Activated B cell treated with CpG ODN at 0.5 μM for 24 hours (primary cell): ENCODE data around the gene SLC22A12. TPM values are rescaled to one million over a fixed set of nuclear protein-coding genes. Genes with fewer than 3 reads are reported as not detected.

Source experiments
- ATAC-seq: fragments of 200-7000 bp; cut with Tn5 transposase; one replicate; pipeline ENCODE4 v1.10.0; 2021; ENCODE audit warnings: low read depth, mild to moderate bottlenecking, moderate library complexity
- CTCF ChIA-PET: fragments of 350-600 bp; sonication (Branson Sonifier 250); formaldehyde crosslinking; loops from one replicate; lab custom pipeline; 2021; ENCODE audit warnings: antibody characterized with exemption; lab: Charles Lee
- POLR2A ChIA-PET: fragments of 350-600 bp; sonication (Branson Sonifier 250); formaldehyde crosslinking; loops from one replicate; lab custom pipeline; 2021; ENCODE audit warnings: antibody characterized with exemption; lab: Charles Lee
- DNase-seq: peaks from one replicate; pipeline ENCODE4 v3.0.0; 2022
- H3K27ac Mint-ChIP-seq: one replicate; pipeline ENCODE4 v1.8.0; 2020; ENCODE audit warnings: mixed read lengths
- H3K27me3 Mint-ChIP-seq: one replicate; pipeline ENCODE4 v1.8.0; 2021; ENCODE audit warnings: mixed read lengths
- H3K36me3 Mint-ChIP-seq: one replicate; pipeline ENCODE4 v1.8.0; 2021; ENCODE audit warnings: low read depth, mixed read lengths
- H3K4me1 Mint-ChIP-seq: one replicate; pipeline ENCODE4 v1.8.0; 2021; ENCODE audit warnings: mixed read lengths
- H3K4me3 Mint-ChIP-seq: one replicate; pipeline ENCODE4 v1.8.0; 2020; ENCODE audit warnings: mild to moderate bottlenecking, mixed read lengths
- H3K9me3 Mint-ChIP-seq: one replicate; pipeline ENCODE4 v1.8.0; 2020; ENCODE audit warnings: mixed read lengths
- CTCF ChIP-seq: fragments of 200-600 bp; IDR thresholded peaks from one replicate; pipeline ENCODE4 v1.8.0; 2022; ENCODE audit warnings: antibody characterized with exemption, mild to moderate bottlenecking
- intact Hi-C: fragments of 100-400 bp; cut with micrococcal nuclease; formaldehyde crosslinking; loops from one replicate; pipeline ENCODE4 v1.15.1; 2024
- total RNA-seq: library from RNA; stranded (reverse); gene quantifications from 2 replicates; pipeline ENCODE4 v1.2.3, GENCODE V29; 2022

The SLC22A12 gene
- total RNA-seq, 1 donor from 2014 or later = not detected

GRCh38 chr11:64563966-64564365 is 27.1 kb upstream of the SLC22A12 start:
- no peak for ATAC-seq
- DNase-seq = no peak
- POLR2A ChIA-PET = interaction anchor here (0.6 kb wide), 1 partner anchor 954 kb away, joined by 16 read pairs; no protein-coding TSS in a partner anchor

GRCh38 chr11:64564419-64564818 is 26.6 kb upstream of the SLC22A12 start:
- Mint-ChIP-seq H3K4me1 (no peaks in the 10 kb centered on the region), H3K9me3 (no peaks in the 10 kb centered on the region), H3K4me3 (no peak overlapping the region), H3K36me3 (no peaks in the 10 kb centered on the region), H3K27me3 (no peaks in the 10 kb centered on the region), H3K27ac (no peak overlapping the region)
- DNase-seq (no peak), ATAC-seq (no peak)
- ChIA-PET POLR2A (interaction anchor here (0.6 kb wide), 1 partner anchor 954 kb away, joined by 16 read pairs; no protein-coding TSS in a partner anchor), CTCF (no interaction called here)
- intact Hi-C loops = no loop called here
- TF ChIP-seq CTCF = no peak

More at GRCh38 chr11:64563966-64564365, 27.1 kb upstream of the SLC22A12 start:
- H3K27ac Mint-ChIP-seq = no peak overlapping the region
- no peaks in the 10 kb centered on the region for H3K36me3 Mint-ChIP-seq
- no peak overlapping the region for H3K4me3 Mint-ChIP-seq
- no peaks in the 10 kb centered on the region for H3K9me3 Mint-ChIP-seq
- CTCF ChIA-PET = no interaction called here
- no peaks in the 10 kb centered on the region for H3K4me1 Mint-ChIP-seq
- intact Hi-C loops = no loop called here
- no peak for TF ChIP-seq CTCF
- no peaks in the 10 kb centered on the region for H3K27me3 Mint-ChIP-seq

- CTCF ChIA-PET = no interaction called here
- H3K4me3 Mint-ChIP-seq = no peak overlapping the region
These were observed 25.8 kb upstream of the SLC22A12 start for GRCh38 chr11:64564947-64565889.

GRCh38 chr11:64566042-64566914 is 24.7 kb upstream of the SLC22A12 start:
- ChIA-PET CTCF (no interaction called here), POLR2A (no interaction called here)
- no peak for ATAC-seq
- Mint-ChIP-seq H3K27ac (no peak overlapping the region), H3K4me1 (no peaks in the 10 kb centered on the region), H3K36me3 (no peaks in the 10 kb centered on the region), H3K4me3 (no peak overlapping the region), H3K9me3 (no peaks in the 10 kb centered on the region), H3K27me3 (no peaks in the 10 kb centered on the region)
- DNase-seq = no peak
- no peak for TF ChIP-seq CTCF
- intact Hi-C loops = no loop called here

More at GRCh38 chr11:64564947-64565889, 25.8 kb upstream of the SLC22A12 start:
- Mint-ChIP-seq H3K9me3 (no peaks in the 10 kb centered on the region), H3K27ac (no peak overlapping the region), H3K27me3 (no peaks in the 10 kb centered on the region), H3K36me3 (no peaks in the 10 kb centered on the region), H3K4me1 (no peaks in the 10 kb centered on the region)
- intact Hi-C loops = no loop called here
- no peak for TF ChIP-seq CTCF
- DNase-seq (no peak), ATAC-seq (no peak)
- POLR2A ChIA-PET = no interaction called here
